Stomach smooth muscle (tissue), 2 donors: ENCODE measurements around the gene TIMM29.

Experiments
- H3K27ac ChIP-seq: one replicate; pipeline ENCODE4 v1.7.0; 2013; ENCODE audit warnings: mild to moderate bottlenecking, low read length, inconsistent platforms
- H3K27me3 ChIP-seq, 2 donors: one replicate each; pipeline ENCODE4 v1.7.0; 2013; ENCODE audit warnings: low read length in 2 of 2; ENCODE audit not compliant: insufficient read depth in 2 of 2, control insufficient read depth in 1 of 2
- H3K36me3 ChIP-seq, 2 donors: one replicate each; pipeline ENCODE4 v1.7.0; 2013; ENCODE audit warnings: low read length in 2 of 2; ENCODE audit not compliant: control insufficient read depth in 2 of 2, insufficient read depth in 2 of 2
- H3K4me1 ChIP-seq: one replicate; pipeline ENCODE4 v1.7.0; 2013; ENCODE audit warnings: low read length; ENCODE audit not compliant: control insufficient read depth, insufficient read depth
- H3K4me3 ChIP-seq, 2 donors: one replicate each; pipeline ENCODE4 v1.7.0; 2013; ENCODE audit warnings: low read length in 2 of 2
- H3K9ac ChIP-seq, 2 donors: one replicate each; pipeline ENCODE4 v1.7.0; 2013; ENCODE audit warnings: low read length in 2 of 2, mild to moderate bottlenecking in 1 of 2
- H3K9me3 ChIP-seq, 2 donors: one replicate each; pipeline ENCODE4 v1.7.0; 2013; ENCODE audit warnings: low read length in 2 of 2; ENCODE audit not compliant: control insufficient read depth in 2 of 2
- donor health status: healthy.
- donor health status: Pancreatic carcinoma.

Gene TIMM29

DNA sequence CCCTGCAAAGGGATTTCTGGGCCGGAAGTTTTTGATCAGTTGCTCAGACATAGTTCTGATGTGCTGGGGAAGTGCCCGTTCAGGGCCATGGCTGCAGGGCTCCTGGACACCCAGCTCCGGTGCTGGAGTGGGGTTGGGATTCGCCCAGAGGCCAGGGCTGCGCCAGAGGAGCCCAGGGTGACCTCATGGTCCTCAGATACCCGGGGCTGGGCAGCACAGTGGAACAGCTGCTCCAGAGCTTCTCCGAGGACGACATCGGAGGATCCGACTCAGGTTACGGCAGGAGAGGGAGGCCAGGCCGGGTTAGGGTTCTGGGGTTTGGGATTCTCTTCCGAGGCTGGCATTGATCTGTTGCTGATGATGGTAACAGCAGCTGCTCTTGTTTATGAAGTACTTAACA is 36.4 kb upstream of the TIMM29 start:
- H3K9me3 ChIP-seq = no peaks in the 10 kb centered on the region
- H3K27ac ChIP-seq = no peak overlapping the region
- peaks cover 38% of the 10 kb centered on the region for H3K4me1 ChIP-seq
- H3K27me3 ChIP-seq = no peaks in the 10 kb centered on the region
- H3K4me3 ChIP-seq = no peak overlapping the region
- H3K9ac ChIP-seq = no peak overlapping the region
- no peaks in the 10 kb centered on the region for H3K36me3 ChIP-seq

DNA sequence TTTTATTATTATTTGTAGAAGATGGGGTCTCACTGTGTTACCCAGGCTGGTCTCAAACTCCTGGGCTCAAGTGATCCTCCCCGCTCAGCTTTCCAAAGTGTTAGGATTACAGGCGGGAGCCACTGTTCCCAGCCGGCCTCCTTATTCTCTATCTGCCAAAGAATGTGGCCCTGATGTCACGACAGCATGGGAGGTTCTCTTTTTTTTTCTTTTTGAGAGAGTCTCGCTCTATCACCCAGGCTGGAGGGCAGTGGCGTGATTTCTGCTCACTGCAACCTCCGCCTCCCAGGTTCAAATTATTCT is 33.7 kb upstream of the TIMM29 start:
- peaks cover 39% of the 10 kb centered on the region for H3K4me1 ChIP-seq
- H3K27me3 ChIP-seq = no peaks in the 10 kb centered on the region
- H3K4me3 ChIP-seq = no peak overlapping the region
- no peaks in the 10 kb centered on the region for H3K36me3 ChIP-seq
- H3K27ac ChIP-seq = no peak overlapping the region
- no peak overlapping the region for H3K9ac ChIP-seq
- no peaks in the 10 kb centered on the region for H3K9me3 ChIP-seq

- no peak overlapping the region for H3K9ac ChIP-seq
- H3K9me3 ChIP-seq = no peaks in the 10 kb centered on the region
- H3K4me1 ChIP-seq = peaks cover 42% of the 10 kb centered on the region
- no peak overlapping the region for H3K27ac ChIP-seq
- H3K4me3 ChIP-seq = no peak overlapping the region
- H3K36me3 ChIP-seq = no peaks in the 10 kb centered on the region
- no peaks in the 10 kb centered on the region for H3K27me3 ChIP-seq
Observed at GRCh38 chr19:10895363-10895762, 33.2 kb upstream of the TIMM29 start.

DNA sequence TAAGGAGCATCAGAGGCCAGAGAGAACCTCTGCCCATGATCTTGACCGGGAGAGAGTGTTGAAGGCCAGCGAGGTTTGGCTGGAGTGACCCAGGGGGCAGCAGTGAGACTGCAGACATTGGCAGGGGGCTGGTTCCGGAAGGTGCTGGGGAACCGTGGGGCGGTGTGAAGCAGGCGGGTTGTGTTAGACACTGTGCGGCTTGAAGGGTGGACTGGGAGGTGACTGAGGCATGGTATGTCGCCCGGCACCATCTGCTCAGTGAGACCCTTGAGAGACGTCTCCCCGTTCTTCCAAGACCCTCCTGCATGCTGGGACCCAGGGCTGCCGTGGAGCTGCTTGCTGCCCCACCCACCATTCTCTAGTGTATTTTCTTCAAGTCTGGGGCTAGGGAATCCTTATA is 32.7 kb upstream of the TIMM29 start:
- Histone ChIP-seq H3K9ac (no peak overlapping the region), H3K4me1 (peaks cover 40% of the 10 kb centered on the region), H3K4me3 (no peak overlapping the region), H3K27ac (no peak overlapping the region), H3K9me3 (no peaks in the 10 kb centered on the region), H3K27me3 (no peaks in the 10 kb centered on the region), H3K36me3 (no peaks in the 10 kb centered on the region)

DNA sequence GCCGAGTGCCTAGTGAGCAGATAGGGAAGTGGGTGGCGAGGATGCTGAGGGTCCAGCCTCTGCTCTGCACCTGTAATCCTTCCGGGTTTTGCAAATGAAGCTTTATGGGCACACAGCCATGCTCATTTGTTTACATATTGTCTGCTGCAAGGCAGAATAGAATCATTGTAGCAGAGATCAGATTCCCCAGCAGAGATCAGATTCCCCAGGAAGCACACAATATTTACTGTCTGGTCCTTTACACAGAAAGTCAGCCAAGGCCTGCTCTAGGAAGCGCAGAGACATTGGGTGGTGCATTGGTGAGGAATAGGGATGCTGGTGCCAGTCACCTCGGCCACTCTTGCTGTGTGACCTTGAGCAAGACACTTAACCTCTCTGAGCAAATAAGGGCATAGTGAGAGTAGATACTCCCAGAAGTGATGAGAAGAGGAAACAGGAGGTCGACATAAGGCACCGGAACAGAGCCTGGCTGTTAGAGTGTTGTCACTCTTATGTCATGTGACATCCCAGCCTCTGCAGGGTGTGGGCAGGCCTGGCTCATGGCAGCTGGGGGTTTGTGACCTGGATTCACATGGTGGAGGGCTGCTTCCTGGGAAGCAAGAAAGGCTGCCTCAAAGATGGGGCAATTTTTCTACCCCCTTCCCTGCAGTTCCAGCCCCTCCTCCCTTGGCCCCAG is 31.6 kb upstream of the TIMM29 start:
- H3K4me1 ChIP-seq = peaks cover 32% of the 10 kb centered on the region

DNA sequence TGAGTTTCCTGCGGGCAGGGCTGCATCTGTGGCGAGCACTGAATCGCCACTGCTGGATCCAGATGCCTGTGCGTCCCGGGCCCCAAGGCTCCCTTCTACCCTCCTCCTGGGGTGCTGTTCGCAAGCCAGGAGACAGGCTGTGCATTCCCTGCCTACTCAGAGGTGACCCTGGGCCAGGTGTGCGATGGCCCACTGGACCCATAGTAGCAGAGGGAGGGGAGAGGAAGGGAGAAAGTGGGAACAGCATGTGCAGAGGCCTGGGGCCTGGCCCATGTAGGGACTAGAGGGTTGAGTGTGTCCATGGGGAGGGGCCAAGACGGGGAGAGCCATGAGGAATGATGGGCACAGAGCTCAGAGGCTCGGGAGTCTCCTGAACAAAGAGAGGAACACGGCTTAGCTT is 30.0 kb upstream of the TIMM29 start:
- H3K4me3 ChIP-seq = no peak overlapping the region
- peaks cover 32% of the 10 kb centered on the region for H3K4me1 ChIP-seq
- H3K36me3 ChIP-seq = no peaks in the 10 kb centered on the region
- H3K9ac ChIP-seq = peak overlapping the region in 1 of 2 donors; percentile 38
- H3K27me3 ChIP-seq = no peaks in the 10 kb centered on the region
- H3K9me3 ChIP-seq = no peaks in the 10 kb centered on the region
- H3K27ac ChIP-seq = no peak overlapping the region

More for the DNA sequence above, 31.6 kb upstream of the TIMM29 start:
- Histone ChIP-seq H3K9me3 (no peaks in the 10 kb centered on the region), H3K36me3 (no peaks in the 10 kb centered on the region), H3K27me3 (no peaks in the 10 kb centered on the region), H3K27ac (no peak overlapping the region), H3K4me3 (no peak overlapping the region), H3K9ac (peak overlapping the region in 1 of 2 donors; percentile 22)

- Histone ChIP-seq H3K27ac (peak overlapping the region; percentile 41), H3K9ac (peak overlapping the region in 1 of 2 donors; percentile 27), H3K9me3 (no peaks in the 10 kb centered on the region), H3K4me3 (peak overlapping the region in 1 of 2 donors; percentile 29), H3K27me3 (no peaks in the 10 kb centered on the region), H3K36me3 (no peaks in the 10 kb centered on the region), H3K4me1 (peaks cover 32% of the 10 kb centered on the region)
Observed at GRCh38 chr19:10899151-10899653, 29.4 kb upstream of the TIMM29 start.

- Histone ChIP-seq H3K9me3 (no peaks in the 10 kb centered on the region), H3K4me3 (no peak overlapping the region), H3K36me3 (peaks cover 32 to 39% of the 10 kb centered on the region in 2 donors), H3K4me1 (no peaks in the 10 kb centered on the region), H3K27me3 (no peaks in the 10 kb centered on the region), H3K9ac (no peak overlapping the region), H3K27ac (no peak overlapping the region)
Observed at GRCh38 chr19:10907925-10908324, 20.7 kb upstream of the TIMM29 start.

GRCh38 chr19:10908380-10908960 is 20.1 kb upstream of the TIMM29 start:
- Histone ChIP-seq H3K9ac (no peak overlapping the region), H3K4me1 (no peaks in the 10 kb centered on the region), H3K27ac (no peak overlapping the region), H3K4me3 (no peak overlapping the region), H3K27me3 (no peaks in the 10 kb centered on the region), H3K9me3 (no peaks in the 10 kb centered on the region), H3K36me3 (peaks cover 32 to 39% of the 10 kb centered on the region in 2 donors)

DNA sequence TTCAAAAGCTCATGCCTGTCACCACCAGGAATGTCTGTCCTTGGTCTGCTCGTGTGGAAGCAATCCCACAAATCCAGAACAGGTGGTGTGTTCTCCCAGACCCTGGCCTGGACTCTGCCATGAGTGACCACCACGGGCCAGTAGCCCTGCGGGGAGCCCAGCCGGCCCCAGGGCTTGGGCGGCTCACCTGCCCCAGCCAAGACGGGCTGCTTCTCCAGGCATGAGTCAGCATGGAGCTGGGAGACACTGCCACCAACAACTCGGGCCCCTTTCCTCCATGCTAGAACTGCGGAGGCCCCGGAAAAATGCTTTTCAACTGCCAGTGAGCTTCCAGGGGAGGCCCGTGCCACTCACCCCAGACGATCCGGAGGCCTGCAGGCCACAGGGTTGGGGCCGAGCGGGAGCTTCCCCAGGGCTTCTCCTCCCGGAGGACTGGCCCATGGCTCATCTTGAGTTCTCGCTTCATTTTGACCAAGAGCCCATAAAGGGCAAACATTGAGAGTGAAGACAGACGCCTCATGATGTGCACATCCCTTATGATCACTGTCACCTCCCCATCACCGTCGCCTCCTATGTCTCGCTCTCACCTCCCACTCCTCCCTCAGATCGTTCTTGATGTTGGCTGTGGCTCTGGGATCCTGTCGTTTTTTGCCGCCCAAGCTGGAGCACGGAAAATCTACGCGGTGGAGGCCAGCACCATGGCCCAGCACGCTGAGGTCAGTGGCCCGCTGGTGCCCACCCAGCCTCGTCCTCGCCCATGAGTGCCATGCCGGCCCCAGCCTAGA is 16.8 kb upstream of the TIMM29 start:
- Histone ChIP-seq H3K27me3 (no peaks in the 10 kb centered on the region), H3K36me3 (peaks cover 43 to 47% of the 10 kb centered on the region in 2 donors), H3K9ac (no peak overlapping the region), H3K4me1 (peaks cover 2% of the 10 kb centered on the region), H3K4me3 (no peak overlapping the region), H3K27ac (no peak overlapping the region), H3K9me3 (no peaks in the 10 kb centered on the region)
